ENCODE measurements around the gene VIPR2.

DNA sequence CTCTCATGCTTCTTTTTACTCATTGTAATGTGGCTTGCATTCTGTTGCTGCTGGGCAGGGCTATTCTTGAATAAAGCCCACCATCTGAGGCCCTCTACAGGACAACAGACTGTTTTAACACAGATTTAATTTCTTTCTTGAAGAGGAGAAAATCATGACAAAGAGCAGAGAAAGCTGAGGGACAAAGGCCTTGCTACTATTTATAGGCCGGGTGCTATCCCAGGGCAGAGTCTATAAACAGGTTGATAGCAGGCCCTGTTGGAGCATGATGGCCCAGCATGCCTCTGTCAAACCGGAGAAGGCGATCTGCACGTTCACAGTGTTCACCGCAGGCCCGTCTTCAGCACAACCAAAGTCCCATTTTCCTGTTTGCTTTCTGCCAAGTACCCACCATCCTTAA, 3.0 kb downstream of the VIPR2 start:
- TF ChIP-seq POLR2AphosphoS5 (IDR thresholded peaks at IDR 0.05; ENCODE audit: low read depth, low read length) (no peak), SIN3A (IDR thresholded peaks at IDR 0.05; ENCODE audit: borderline replicate concordance, insufficient read depth, low read length) (no peak), TAF1 (IDR thresholded peaks at IDR 0.05; ENCODE audit: borderline replicate concordance, insufficient read depth, low read length) (no peak), FOXP2 (optimal IDR thresholded peaks at IDR 0.05; ENCODE audit: borderline replicate concordance, extremely low read depth, extremely low read length, insufficient read depth) (no peak)
- TF ChIP-seq, protein P1, sequence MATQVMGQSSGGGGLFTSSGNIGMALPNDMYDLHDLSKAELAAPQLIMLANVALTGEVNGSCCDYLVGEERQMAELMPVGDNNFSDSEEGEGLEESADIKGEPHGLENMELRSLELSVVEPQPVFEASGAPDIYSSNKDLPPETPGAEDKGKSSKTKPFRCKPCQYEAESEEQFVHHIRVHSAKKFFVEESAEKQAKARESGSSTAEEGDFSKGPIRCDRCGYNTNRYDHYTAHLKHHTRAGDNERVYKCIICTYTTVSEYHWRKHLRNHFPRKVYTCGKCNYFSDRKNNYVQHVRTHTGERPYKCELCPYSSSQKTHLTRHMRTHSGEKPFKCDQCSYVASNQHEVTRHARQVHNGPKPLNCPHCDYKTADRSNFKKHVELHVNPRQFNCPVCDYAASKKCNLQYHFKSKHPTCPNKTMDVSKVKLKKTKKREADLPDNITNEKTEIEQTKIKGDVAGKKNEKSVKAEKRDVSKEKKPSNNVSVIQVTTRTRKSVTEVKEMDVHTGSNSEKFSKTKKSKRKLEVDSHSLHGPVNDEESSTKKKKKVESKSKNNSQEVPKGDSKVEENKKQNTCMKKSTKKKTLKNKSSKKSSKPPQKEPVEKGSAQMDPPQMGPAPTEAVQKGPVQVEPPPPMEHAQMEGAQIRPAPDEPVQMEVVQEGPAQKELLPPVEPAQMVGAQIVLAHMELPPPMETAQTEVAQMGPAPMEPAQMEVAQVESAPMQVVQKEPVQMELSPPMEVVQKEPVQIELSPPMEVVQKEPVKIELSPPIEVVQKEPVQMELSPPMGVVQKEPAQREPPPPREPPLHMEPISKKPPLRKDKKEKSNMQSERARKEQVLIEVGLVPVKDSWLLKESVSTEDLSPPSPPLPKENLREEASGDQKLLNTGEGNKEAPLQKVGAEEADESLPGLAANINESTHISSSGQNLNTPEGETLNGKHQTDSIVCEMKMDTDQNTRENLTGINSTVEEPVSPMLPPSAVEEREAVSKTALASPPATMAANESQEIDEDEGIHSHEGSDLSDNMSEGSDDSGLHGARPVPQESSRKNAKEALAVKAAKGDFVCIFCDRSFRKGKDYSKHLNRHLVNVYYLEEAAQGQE (IDR thresholded peaks at IDR 0.05; ENCODE audit: insufficient read depth in 1 of 2, low read depth in 2 of 2, low read length in 2 of 2): no peak
